ENCODE data around the gene CHD9. TPM values are rescaled to one million over a fixed set of nuclear protein-coding genes. Genes with fewer than 3 reads are reported as not detected.
"Not testable (repeated sequence)": the region's sequence is repeated elsewhere in the genome, so short reads cannot be mapped to it uniquely, and the experiment has no call there.

Gene CHD9
- total RNA-seq, result 10 to 100 TPM; 16.0 to 19.5 TPM

GRCh38 chr16:53054670-53055485, at the start of gene CHD9:
Gene CHD9, plus strand, starts transcription at chr16:53054991. Its CDS starts 101,099 bp downstream, at chr16:53156090.
- Mint-ChIP-seq H3K9me3 (no peaks in the 10 kb centered on the region), H3K27ac (peak within 1 kb of the TSS; percentile 81), H3K4me3 (peak within 1 kb of the TSS; percentile 78), H3K36me3 (ENCODE audit: low read depth) (no peaks in the 10 kb centered on the region), H3K4me1 (peaks cover 8% of the 10 kb centered on the region), H3K27me3 (no peaks in the 10 kb centered on the region)
- peak; percentile 91 for ATAC-seq (replicated peaks)

- Mint-ChIP-seq H3K4me1 (no peaks in the 10 kb centered on the region), H3K4me3 (no peak overlapping the region), H3K9me3 (no peaks in the 10 kb centered on the region), H3K27ac (no peak overlapping the region), H3K27me3 (peaks cover 22% of the 10 kb centered on the region), H3K36me3 (ENCODE audit: low read depth) (no peaks in the 10 kb centered on the region)
- no peak for ATAC-seq (replicated peaks)
Measured at GRCh38 chr16:53007095-53007494, 47.7 kb upstream of the CHD9 start.

- H3K9me3 Mint-ChIP-seq, result no peaks in the 10 kb centered on the region
Measured at GRCh38 chr16:53014287-53014686, 40.5 kb upstream of the CHD9 start.

GRCh38 chr16:53018834-53019416, 35.9 kb upstream of the CHD9 start:
- Mint-ChIP-seq H3K27me3 (peaks cover 14% of the 10 kb centered on the region), H3K36me3 (ENCODE audit: low read depth) (no peaks in the 10 kb centered on the region), H3K4me3 (no peak overlapping the region), H3K27ac (no peak overlapping the region), H3K4me1 (peaks cover 2% of the 10 kb centered on the region), H3K9me3 (no peaks in the 10 kb centered on the region)
- no peak for ATAC-seq (replicated peaks)

More at GRCh38 chr16:53014287-53014686, 40.5 kb upstream of the CHD9 start:
- Mint-ChIP-seq H3K36me3 (ENCODE audit: low read depth) (no peaks in the 10 kb centered on the region), H3K4me3 (no peak overlapping the region), H3K4me1 (no peaks in the 10 kb centered on the region), H3K27ac (no peak overlapping the region), H3K27me3 (peaks cover 27% of the 10 kb centered on the region)
- ATAC-seq (replicated peaks), result no peak

GRCh38 chr16:53022374-53022773, 32.4 kb upstream of the CHD9 start:
- ATAC-seq (replicated peaks), result no peak
- Mint-ChIP-seq H3K4me1 (peaks cover 6% of the 10 kb centered on the region), H3K27me3 (peaks cover 5% of the 10 kb centered on the region), H3K27ac (no peak overlapping the region), H3K36me3 (ENCODE audit: low read depth) (no peaks in the 10 kb centered on the region), H3K9me3 (no peaks in the 10 kb centered on the region), H3K4me3 (no peak overlapping the region)

- no peaks in the 10 kb centered on the region for H3K9me3 Mint-ChIP-seq
- no peaks in the 10 kb centered on the region for H3K36me3 Mint-ChIP-seq (ENCODE audit: low read depth)
- H3K27ac Mint-ChIP-seq, result no peak overlapping the region
- peaks cover 5% of the 10 kb centered on the region for H3K27me3 Mint-ChIP-seq
- peak; percentile 43 for ATAC-seq (replicated peaks)
- peaks cover 6% of the 10 kb centered on the region for H3K4me1 Mint-ChIP-seq
- H3K4me3 Mint-ChIP-seq, result no peak overlapping the region
Measured at GRCh38 chr16:53024045-53024444, 30.7 kb upstream of the CHD9 start.

GRCh38 chr16:53029971-53030370, 24.8 kb upstream of the CHD9 start:
- Mint-ChIP-seq H3K9me3 (no peaks in the 10 kb centered on the region), H3K4me3 (no peak overlapping the region), H3K36me3 (ENCODE audit: low read depth) (no peaks in the 10 kb centered on the region), H3K27ac (no peak overlapping the region), H3K27me3 (peaks cover 21% of the 10 kb centered on the region), H3K4me1 (no peaks in the 10 kb centered on the region)
- ATAC-seq (replicated peaks), result no peak

- Mint-ChIP-seq H3K9me3 (no peaks in the 10 kb centered on the region), H3K27me3 (peaks cover 29% of the 10 kb centered on the region), H3K4me3 (no peak overlapping the region), H3K36me3 (ENCODE audit: low read depth) (no peaks in the 10 kb centered on the region), H3K4me1 (no peaks in the 10 kb centered on the region), H3K27ac (no peak overlapping the region)
- ATAC-seq (replicated peaks), result no peak
Measured at GRCh38 chr16:53031323-53031942, 23.4 kb upstream of the CHD9 start.

GRCh38 chr16:53034306-53034705, 20.5 kb upstream of the CHD9 start:
- Mint-ChIP-seq H3K27ac (no peak overlapping the region), H3K27me3 (peaks cover 35% of the 10 kb centered on the region), H3K36me3 (ENCODE audit: low read depth) (no peaks in the 10 kb centered on the region), H3K4me1 (no peaks in the 10 kb centered on the region), H3K4me3 (no peak overlapping the region), H3K9me3 (no peaks in the 10 kb centered on the region)
- ATAC-seq (replicated peaks), result no peak

- Mint-ChIP-seq H3K27ac (no peak overlapping the region), H3K36me3 (ENCODE audit: low read depth) (no peaks in the 10 kb centered on the region), H3K9me3 (no peaks in the 10 kb centered on the region), H3K4me1 (no peaks in the 10 kb centered on the region), H3K4me3 (no peak overlapping the region), H3K27me3 (peaks cover 31% of the 10 kb centered on the region)
- no peak for ATAC-seq (replicated peaks)
Measured at GRCh38 chr16:53035176-53035942, 19.4 kb upstream of the CHD9 start.

GRCh38 chr16:53036066-53036465, 18.7 kb upstream of the CHD9 start:
- Mint-ChIP-seq H3K4me1 (no peaks in the 10 kb centered on the region), H3K4me3 (no peak overlapping the region), H3K9me3 (no peaks in the 10 kb centered on the region), H3K27me3 (peaks cover 31% of the 10 kb centered on the region), H3K36me3 (ENCODE audit: low read depth) (no peaks in the 10 kb centered on the region), H3K27ac (no peak overlapping the region)
- no peak for ATAC-seq (replicated peaks)

- peaks cover 31% of the 10 kb centered on the region for H3K27me3 Mint-ChIP-seq
- not testable (repeated sequence) for H3K4me3 Mint-ChIP-seq; H3K9me3 Mint-ChIP-seq; H3K36me3 Mint-ChIP-seq (ENCODE audit: low read depth); H3K27ac Mint-ChIP-seq; ATAC-seq (replicated peaks); H3K4me1 Mint-ChIP-seq
Measured at GRCh38 chr16:53036711-53037110, 18.1 kb upstream of the CHD9 start.

GRCh38 chr16:53040788-53041187, 14.0 kb upstream of the CHD9 start:
- Mint-ChIP-seq H3K9me3 (no peaks in the 10 kb centered on the region), H3K36me3 (ENCODE audit: low read depth) (no peaks in the 10 kb centered on the region), H3K4me1 (no peaks in the 10 kb centered on the region), H3K27me3 (peaks cover 22% of the 10 kb centered on the region), H3K4me3 (no peak overlapping the region), H3K27ac (no peak overlapping the region)
- ATAC-seq (replicated peaks), result no peak

GRCh38 chr16:53041320-53042051, 13.3 kb upstream of the CHD9 start:
- no peak for ATAC-seq (replicated peaks)
- H3K36me3 Mint-ChIP-seq (ENCODE audit: low read depth), result no peaks in the 10 kb centered on the region
- H3K4me3 Mint-ChIP-seq, result no peak overlapping the region
- no peaks in the 10 kb centered on the region for H3K4me1 Mint-ChIP-seq
- no peaks in the 10 kb centered on the region for H3K9me3 Mint-ChIP-seq
- H3K27me3 Mint-ChIP-seq, result peaks cover 24% of the 10 kb centered on the region
- H3K27ac Mint-ChIP-seq, result no peak overlapping the region

Measured in activated T-helper 17 cell treated with anti-CD3 and anti-CD28 coated beads, Interleukin-2, amount 50 U/mL, for 72 hours (primary cell).